B cell (primary cell): ENCODE measurements around the gene FER. TPM values are rescaled to one million over a fixed set of nuclear protein-coding genes. Genes with fewer than 3 reads are reported as not detected.

Experiments
- ATAC-seq: fragments of 200-7000 bp; cut with Tn5 transposase; one replicate; pipeline ENCODE4 v1.10.0; 2021; ENCODE audit warnings: low read depth, mild to moderate bottlenecking, moderate number of reproducible peaks, moderate library complexity
- CTCF ChIA-PET: fragments of 350-600 bp; sonication (Branson Sonifier 250); formaldehyde crosslinking; loops from one replicate; lab custom pipeline; 2021; ENCODE audit warnings: antibody characterized with exemption, inconsistent platforms; lab: Charles Lee
- POLR2A ChIA-PET: fragments of 350-600 bp; sonication (Branson Sonifier 250); formaldehyde crosslinking; loops from one replicate; lab custom pipeline; 2021; ENCODE audit warnings: antibody characterized with exemption; lab: Charles Lee
- DNase-seq: peaks from one replicate; pipeline ENCODE4 v3.0.0; 2013
- H2AFZ ChIP-seq: 2 replicates; pipeline ENCODE4 v1.6.1; 2012; ENCODE audit warnings: mild to moderate bottlenecking, low read depth, low read length; ENCODE audit not compliant: insufficient read depth, poor library complexity, severe bottlenecking
- H3K27ac ChIP-seq, 2 donors: 1 replicate in 1 of 2; 2 replicates in 1 of 2; pipeline ENCODE4 v1.5.1; 2012 to 2013; ENCODE audit warnings: low read length in 2 of 2, mild to moderate bottlenecking in 2 of 2, moderate library complexity in 1 of 2
- H3K27me3 ChIP-seq, 4 experiments: fragments of 200-600 bp in 1 of 4; sonication (generic) in 1 of 4; replicated peaks in 1 of 4; 1 replicate in 2 of 4; 2 replicates in 2 of 4; pipeline versions ENCODE4 v1.6.1 to v1.7.0; 2013 to 2016; ENCODE audit warnings: low read length in 3 of 4, mild to moderate bottlenecking in 2 of 4, mixed read lengths in 1 of 4, moderate library complexity in 1 of 4; ENCODE audit not compliant: insufficient read depth in 4 of 4, control insufficient read depth in 3 of 4; ENCODE audit errors: control extremely low read depth in 1 of 4
- H3K36me3 ChIP-seq, 2 experiments: replicated peaks in 1 of 2; 1 replicate in 1 of 2; 2 replicates in 1 of 2; pipeline versions ENCODE4 v1.6.1 to v1.7.1; 2013; ENCODE audit warnings: low read length in 1 of 2; ENCODE audit not compliant: insufficient read depth in 2 of 2, control insufficient read depth in 1 of 2; ENCODE audit errors: control extremely low read depth in 1 of 2, extremely low read depth in 1 of 2
- H3K4me1 ChIP-seq, 2 donors: fragments of 200-600 bp in 1 of 2; sonication (generic) in 1 of 2; 1 replicate in 1 of 2; 2 replicates in 1 of 2; pipeline versions ENCODE4 v1.5.1 to v1.6.1; 2013 to 2017; ENCODE audit warnings: low read length in 2 of 2; ENCODE audit not compliant: control insufficient read depth in 2 of 2, insufficient read depth in 2 of 2
- H3K4me2 ChIP-seq: replicated peaks from 2 replicates; pipeline ENCODE3; 2012; ENCODE audit warnings: mild to moderate bottlenecking, low read depth, low read length; ENCODE audit not compliant: poor library complexity, severe bottlenecking
- H3K4me3 ChIP-seq, 5 experiments: fragments of 200-600 bp in 1 of 5; sonication (generic) in 1 of 5; 1 replicate in 3 of 5; 2 replicates in 2 of 5; pipeline versions ENCODE4 v1.5.1 to v1.7.0; 2011 to 2016; ENCODE audit warnings: low read length in 4 of 5, mild to moderate bottlenecking in 4 of 5, low read depth in 2 of 5, control low read depth in 1 of 5, moderate library complexity in 1 of 5; ENCODE audit not compliant: insufficient read depth in 1 of 5; ENCODE audit errors: control extremely low read depth in 1 of 5, extremely low read depth in 1 of 5
- H3K79me2 ChIP-seq: fragments of 200-600 bp; sonication (generic); one replicate; pipeline ENCODE4 v1.6.0; 2016; ENCODE audit warnings: low read length; ENCODE audit not compliant: control insufficient read depth, insufficient read depth
- H3K9ac ChIP-seq: fragments of 200-600 bp; sonication (generic); 2 replicates; pipeline ENCODE4 v1.6.1; 2017; ENCODE audit warnings: mild to moderate bottlenecking, low read length, moderate library complexity
- H3K9me3 ChIP-seq, 3 donors: one replicate each; pipeline versions ENCODE4 v1.6.1 to v1.7.1; 2013; ENCODE audit warnings: low read length in 2 of 3; ENCODE audit not compliant: control insufficient read depth in 2 of 3, insufficient read depth in 1 of 3; ENCODE audit errors: control extremely low read depth in 1 of 3
- H4K20me1 ChIP-seq: 2 replicates; pipeline ENCODE4 v1.6.0; 2012; ENCODE audit warnings: mild to moderate bottlenecking, low read length; ENCODE audit not compliant: insufficient read depth, control insufficient read depth, poor library complexity, severe bottlenecking
- H3K27ac Mint-ChIP-seq: one replicate; pipeline ENCODE4 v1.8.0; 2021; ENCODE audit warnings: mixed read lengths
- H3K27me3 Mint-ChIP-seq: one replicate; pipeline ENCODE4 v1.8.0; 2021; ENCODE audit warnings: mixed read lengths
- H3K4me1 Mint-ChIP-seq: one replicate; pipeline ENCODE4 v1.8.0; 2021; ENCODE audit warnings: mixed read lengths
- H3K4me3 Mint-ChIP-seq: one replicate; pipeline ENCODE4 v1.8.0; 2021; ENCODE audit warnings: mixed read lengths
- H3K9me3 Mint-ChIP-seq: one replicate; pipeline ENCODE4 v1.8.0; 2022; ENCODE audit warnings: mixed read lengths; ENCODE audit not compliant: insufficient read depth
- CTCF ChIP-seq: fragments of 200-600 bp; IDR thresholded peaks from one replicate; pipeline ENCODE4 v1.8.0; 2022; ENCODE audit warnings: antibody characterized with exemption, mild to moderate bottlenecking
- EZH2 ChIP-seq: IDR thresholded peaks from 2 replicates; pipeline ENCODE4 v1.6.1; 2012; ENCODE audit warnings: borderline replicate concordance, low read depth, mild to moderate bottlenecking, moderate library complexity, low read length; ENCODE audit not compliant: insufficient read depth, poor library complexity, severe bottlenecking
- WGBS: methylation state at CpG from one replicate; pipeline ENCODE4 v1.1.5; 2013; ENCODE audit warnings: missing lambda C conversion rate; ENCODE audit not compliant: insufficient coverage; 5-methylcytosine and 5-hydroxymethylcytosine counted together
- intact Hi-C: fragments of 100-400 bp; cut with micrococcal nuclease; formaldehyde crosslinking; loops from one replicate; pipeline ENCODE4 v1.10.0; 2022
- polyA plus RNA-seq: library from polyadenylated mRNA; depleted of rRNA; stranded (reverse); fragments of >200 nt; gene quantifications from 2 replicates; pipeline ENCODE4 v1.2.3, GENCODE V29; 2012
- total RNA-seq, 2 donors: library from RNA; stranded (reverse); fragments of 120-200 nt in 1 of 2; gene quantifications; 1 replicate in 1 of 2; 2 replicates in 1 of 2; pipeline versions ENCODE4 v1.2.3 to v1.2.4, GENCODE V29; 2013 to 2022

Gene FER
- total and polyA plus RNA-seq, 2 donors (not counting 1 experiment from before 2014, with no cell fraction given): 1.3 to 41.3 TPM

GRCh38 chr5:109196823-109197160 is 449.1 kb downstream of the FER start:
- Mint-ChIP-seq H3K27me3 (peaks cover 5% of the 10 kb centered on the region), H3K27ac (no peak overlapping the region), H3K4me1 (no peaks in the 10 kb centered on the region), H3K9me3 (no peaks in the 10 kb centered on the region), H3K4me3 (no peak overlapping the region)
- Histone ChIP-seq H3K9ac (no peak overlapping the region), H3K27ac (no peak overlapping the region), H3K27me3 (no peaks in the 10 kb centered on the region), H4K20me1 (no peaks in the 10 kb centered on the region), H3K36me3 (no peaks in the 10 kb centered on the region), H2AFZ (no peak overlapping the region), H3K4me2 (no peak overlapping the region), H3K4me3 (no peak overlapping the region), H3K4me1 (no peaks in the 10 kb centered on the region), H3K79me2 (no peaks in the 10 kb centered on the region), H3K9me3 (no peaks in the 10 kb centered on the region)
- ATAC-seq (no peak), DNase-seq (no peak)
- POLR2A ChIA-PET: no interaction called here
- CTCF ChIA-PET: no interaction called here
- TF ChIP-seq CTCF (no peak), EZH2 (no peak)
- WGBS: no CpG with 5 or more reads among the region's 2 CpGs
- intact Hi-C loops: no loop called here

- Histone ChIP-seq H3K4me3 (no peak overlapping the region), H3K9ac (no peak overlapping the region), H3K36me3 (no peaks in the 10 kb centered on the region), H4K20me1 (no peaks in the 10 kb centered on the region), H3K79me2 (no peaks in the 10 kb centered on the region), H3K4me2 (no peak overlapping the region), H3K27ac (no peak overlapping the region), H3K9me3 (peaks cover 0 to under 1% (median 0%) of the 10 kb centered on the region in 3 donors), H2AFZ (no peak overlapping the region), H3K27me3 (no peaks in the 10 kb centered on the region), H3K4me1 (no peaks in the 10 kb centered on the region)
- Mint-ChIP-seq H3K27ac (no peak overlapping the region), H3K27me3 (peaks cover 5% of the 10 kb centered on the region), H3K4me1 (no peaks in the 10 kb centered on the region), H3K9me3 (peaks cover under 1% of the 10 kb centered on the region), H3K4me3 (no peak overlapping the region)
- ATAC-seq (no peak), DNase-seq (no peak)
- CTCF ChIA-PET: no interaction called here
- POLR2A ChIA-PET: no interaction called here
- TF ChIP-seq EZH2: no peak
- TF ChIP-seq CTCF: no peak
- intact Hi-C loops: no loop called here
- 100% methylated on average over 2 of the region's 2 CpGs for WGBS
Observed at GRCh38 chr5:109199289-109199688, 451.6 kb downstream of the FER start.
